HepG2 (cell line): Measurements from ENCODE around the gene RSF1. TPM values are rescaled to one million over a fixed set of nuclear protein-coding genes. Genes with fewer than 3 reads are reported as not detected.

Experiments
- ATAC-seq: fragments of 200-7000 bp; cut with Tn5 transposase; 3 replicates; pipeline ENCODE4 v1.9.1; 2020; ENCODE audit warnings: mild to moderate bottlenecking, moderate library complexity
- BruUV-seq: library from RNA; stranded (reverse); fragments of 400-500 nt; replicated peaks from 2 replicates; lab custom pipeline; 2021; lab: Mats Ljungman, UMichigan
- CTCF ChIA-PET: fragments of 300-600 bp; formaldehyde crosslinking; extraction: SDS; loops from one replicate; lab custom pipeline; 2021; ENCODE audit warnings: low total read pairs, inconsistent platforms, low intra/inter-chr PET ratio; lab: Yijun Ruan, JAX
- POLR2A ChIA-PET: fragments of 350-600 bp; sonication (Branson Sonifier 250); formaldehyde crosslinking; loops from one replicate; lab custom pipeline; 2020; ENCODE audit warnings: antibody characterized with exemption, inconsistent platforms; lab: Yijun Ruan, JAX
- DNase-seq: peaks from one replicate; pipeline ENCODE4 v3.0.0-alpha.2; 2015; ENCODE audit warnings: low spot score
- FAIRE-seq: peaks from 3 replicates; lab custom pipeline; 2011; peaks lifted over from hg19 to GRCh38; lab: Jason Lieb, UNC
- H2AFZ ChIP-seq: one replicate; pipeline ENCODE4 v1.6.1; 2011; ENCODE audit warnings: low read length, inconsistent platforms
- H3K27ac ChIP-seq: fragments of 300-600 bp; 3 replicates; pipeline ENCODE4 v1.8.0; 2011; ENCODE audit warnings: mixed run types, mild to moderate bottlenecking, mixed read lengths, low read length, inconsistent platforms; ENCODE audit not compliant: insufficient read depth; ENCODE audit errors: extremely low read length
- H3K27me3 ChIP-seq, 2 experiments: fragments of 200-600 bp in 1 of 2; 2 replicates in 1 of 2; 3 replicates in 1 of 2; pipeline versions ENCODE4 v1.6.0 to v1.8.0; 2011; ENCODE audit warnings: low read length in 2 of 2, mild to moderate bottlenecking in 2 of 2, moderate library complexity in 2 of 2, inconsistent platforms in 1 of 2; ENCODE audit not compliant: insufficient read depth in 2 of 2, control insufficient read depth in 1 of 2
- H3K36me3 ChIP-seq, 2 experiments: fragments of 200-600 bp in 1 of 2; replicated peaks in 1 of 2; 2 replicates in 1 of 2; 3 replicates in 1 of 2; pipeline versions ENCODE4 v1.5.1 to v1.8.0; 2011; ENCODE audit warnings: low read length in 2 of 2, inconsistent platforms in 1 of 2; ENCODE audit not compliant: insufficient read depth in 2 of 2, control insufficient read depth in 1 of 2
- H3K4me1 ChIP-seq: 2 replicates; pipeline ENCODE4 v1.5.1; 2012; ENCODE audit warnings: low read length, inconsistent platforms; ENCODE audit not compliant: insufficient read depth
- H3K4me2 ChIP-seq: 2 replicates; pipeline ENCODE4 v1.6.0; 2011; ENCODE audit warnings: low read depth, low read length, inconsistent platforms
- H3K4me3 ChIP-seq, 3 experiments: fragments of 200-600 bp in 1 of 3; sonication (generic), shearing (Covaris generic) in 1 of 3; replicated peaks in 1 of 3; 2 replicates each; pipeline ENCODE4 v1.5.1; 2011 to 2016; ENCODE audit warnings: low read length in 3 of 3, inconsistent platforms in 2 of 3, low read depth in 2 of 3, mild to moderate bottlenecking in 2 of 3, control low read depth in 1 of 3, mixed read lengths in 1 of 3; ENCODE audit not compliant: insufficient read depth in 1 of 3
- H3K79me2 ChIP-seq: one replicate; pipeline ENCODE4 v1.6.1; 2011; ENCODE audit warnings: low read length, inconsistent platforms; ENCODE audit not compliant: insufficient read depth
- H3K9ac ChIP-seq: 2 replicates; pipeline ENCODE4 v1.6.0; 2011; ENCODE audit warnings: mild to moderate bottlenecking, low read depth, low read length, inconsistent platforms; ENCODE audit not compliant: insufficient read depth
- H3K9me3 ChIP-seq: 2 replicates; pipeline ENCODE4 v1.5.1; 2012; ENCODE audit warnings: mild to moderate bottlenecking, low read length
- H4K20me1 ChIP-seq: 2 replicates; pipeline ENCODE4 v1.6.0; 2011; ENCODE audit warnings: inconsistent platforms, mild to moderate bottlenecking, low read length, moderate library complexity; ENCODE audit not compliant: insufficient read depth
- NFE2 ChIP-seq: sonication (generic); formaldehyde crosslinking; IDR thresholded peaks from 2 replicates; pipeline ENCODE4 v1.4.0; 2020; ENCODE audit warnings: missing genetic modification reagents
- RXRB ChIP-seq: IDR thresholded peaks from 2 replicates; pipeline ENCODE4 v1.6.1; 2016; ENCODE audit warnings: borderline replicate concordance, missing genetic modification reagents, missing compliant biosample characterization
- SOX13 ChIP-seq, 3 experiments: fragments of 450-650 bp in 1 of 3; sonication (generic) in 1 of 3; formaldehyde crosslinking in 1 of 3; IDR thresholded peaks in 2 of 3; conservative IDR thresholded peaks in 1 of 3; 2 replicates each; pipeline versions ENCODE4 v1.5.0 to v1.6.1; 2016 to 2020; ENCODE audit warnings: antibody characterized with exemption in 1 of 3, mild to moderate bottlenecking in 1 of 3, missing compliant biosample characterization in 1 of 3, missing genetic modification reagents in 1 of 3, moderate library complexity in 1 of 3
- TEAD3 ChIP-seq: optimal IDR thresholded peaks from 2 replicates; pipeline ENCODE3; 2016; ENCODE audit warnings: borderline replicate concordance
- U2AF1 ChIP-seq: fragments of 200-400 bp; formaldehyde crosslinking; optimal IDR thresholded peaks from 2 replicates; pipeline ENCODE3; 2017; ENCODE audit warnings: mild to moderate bottlenecking, low read depth, low read length
- ZMYM2 ChIP-seq: sonication (generic); formaldehyde crosslinking; IDR thresholded peaks from 2 replicates; pipeline ENCODE4 v1.8.0; 2022; ENCODE audit warnings: mild to moderate bottlenecking, missing genetic modification reagents
- ZMYM4 ChIP-seq: sonication (generic); formaldehyde crosslinking; IDR thresholded peaks from 2 replicates; pipeline ENCODE4 v1.8.1; 2023; ENCODE audit warnings: mild to moderate bottlenecking, missing genetic modification reagents
- ZNF121 ChIP-seq: sonication (generic); formaldehyde crosslinking; IDR thresholded peaks from 2 replicates; pipeline ENCODE4 v1.5.0; 2020; ENCODE audit warnings: mild to moderate bottlenecking, missing genetic modification reagents
- ZNF44 ChIP-seq: sonication (generic); formaldehyde crosslinking; IDR thresholded peaks from 2 replicates; pipeline ENCODE4 v1.5.1; 2020; ENCODE audit warnings: mild to moderate bottlenecking, missing genetic modification reagents
- ZNF605 ChIP-seq: sonication (generic); formaldehyde crosslinking; IDR thresholded peaks from 2 replicates; pipeline ENCODE4 v1.8.0; 2022; ENCODE audit warnings: mild to moderate bottlenecking, missing genetic modification reagents
- ZNF724P ChIP-seq: sonication (generic); formaldehyde crosslinking; IDR thresholded peaks from 2 replicates; pipeline ENCODE4 v1.8.0; 2022; ENCODE audit warnings: missing genetic modification reagents, borderline replicate concordance
- ZNF775 ChIP-seq: sonication (generic); formaldehyde crosslinking; IDR thresholded peaks from 2 replicates; pipeline ENCODE4 v1.4.0; 2020; ENCODE audit warnings: missing genetic modification reagents, mild to moderate bottlenecking, moderate library complexity, borderline replicate concordance
- ZSCAN20 ChIP-seq: sonication (generic); formaldehyde crosslinking; IDR thresholded peaks from 2 replicates; pipeline ENCODE4 v1.4.0; 2020; ENCODE audit warnings: missing genetic modification reagents, mild to moderate bottlenecking, borderline replicate concordance
- WGBS: methylation state at CpG from one replicate; pipeline ENCODE4 v1.1.6; 2017; ENCODE audit warnings: low lambda C conversion rate; 5-methylcytosine and 5-hydroxymethylcytosine counted together
- in situ Hi-C: cut with HindIII; loops from 2 replicates; pipeline ENCODE4 v1.10.0; 2017; ENCODE audit warnings: low pct_unique_long_range_greater_than_20kb; ENCODE audit not compliant: extremely low pct_ligation_motif_present
- intact Hi-C: fragments of 100-400 bp; cut with micrococcal nuclease; formaldehyde crosslinking; loops from one replicate; pipeline ENCODE4 v1.10.0; 2022; ENCODE audit not compliant: unreplicated experiment
- polyA plus RNA-seq, 8 experiments: library from polyadenylated mRNA; depleted of rRNA in 3 of 8; stranded (reverse) in 7 of 8; unstranded in 1 of 8; fragments of >200 nt; fragmentation: Illumina TruSeq in 4 of 8; extraction: Trizol in 4 of 8; gene quantifications; 2 replicates each; pipeline versions ENCODE4 v1.2.1 to v1.2.3, GENCODE V29; 2011 to 2016; ENCODE audit warnings: low read depth in 4 of 8, missing spikeins in 1 of 8, mixed read lengths in 1 of 8; ENCODE audit not compliant: insufficient read depth in 1 of 8
- total RNA-seq, 5 experiments: library from RNA; depleted of rRNA; stranded (reverse); fragments of >200 nt; fragmentation: Illumina TruSeq; extraction: Trizol; gene quantifications; 2 replicates each; pipeline ENCODE4 v1.2.3, GENCODE V29; 2016; ENCODE audit warnings: low read depth in 1 of 5
- TF ChIP-seq, protein P1 (sequence below): sonication (generic); formaldehyde crosslinking; IDR thresholded peaks from 2 replicates; pipeline ENCODE4 v1.8.0; 2022; ENCODE audit warnings: mild to moderate bottlenecking, missing genetic modification reagents; ENCODE audit not compliant: insufficient replicate concordance

RSF1 gene
- total and polyA plus RNA-seq, 2 of the 13 experiments (the other 11 are each of a cell fraction or from before 2014, with no cell fraction given), result 15.5 to 33.1 TPM

- ChIA-PET CTCF (no interaction called here), POLR2A (no interaction called here)
- no peak for TF ChIP-seq ZMYM2 (CRISPR knock-in tag)
- TF ChIP-seq U2AF1, result no peak
- TF ChIP-seq NFE2, result no peak
- TF ChIP-seq ZNF44 (CRISPR knock-in tag), result no peak
- TF ChIP-seq, protein P1, sequence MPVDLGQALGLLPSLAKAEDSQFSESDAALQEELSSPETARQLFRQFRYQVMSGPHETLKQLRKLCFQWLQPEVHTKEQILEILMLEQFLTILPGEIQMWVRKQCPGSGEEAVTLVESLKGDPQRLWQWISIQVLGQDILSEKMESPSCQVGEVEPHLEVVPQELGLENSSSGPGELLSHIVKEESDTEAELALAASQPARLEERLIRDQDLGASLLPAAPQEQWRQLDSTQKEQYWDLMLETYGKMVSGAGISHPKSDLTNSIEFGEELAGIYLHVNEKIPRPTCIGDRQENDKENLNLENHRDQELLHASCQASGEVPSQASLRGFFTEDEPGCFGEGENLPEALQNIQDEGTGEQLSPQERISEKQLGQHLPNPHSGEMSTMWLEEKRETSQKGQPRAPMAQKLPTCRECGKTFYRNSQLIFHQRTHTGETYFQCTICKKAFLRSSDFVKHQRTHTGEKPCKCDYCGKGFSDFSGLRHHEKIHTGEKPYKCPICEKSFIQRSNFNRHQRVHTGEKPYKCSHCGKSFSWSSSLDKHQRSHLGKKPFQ (CRISPR knock-in tag), result no peak
- no peak for TF ChIP-seq RXRB
- no peak for TF ChIP-seq ZMYM4
- peak; percentile 71 for TF ChIP-seq ZNF121 (CRISPR knock-in tag)
- Histone ChIP-seq H3K9ac (no peak overlapping the region), H3K4me2 (no peak overlapping the region), H3K9me3 (no peaks in the 10 kb centered on the region), H3K79me2 (peaks cover 81% of the 10 kb centered on the region), H3K36me3 (peaks cover 0 to 2% of the 10 kb centered on the region in 2 experiments; a peak in 2 of 5 replicates), H3K27ac (no peak overlapping the region), H3K4me3 (no peak overlapping the region), H2AFZ (no peak overlapping the region), H3K4me1 (peaks cover 33% of the 10 kb centered on the region), H3K27me3 (no peaks in the 10 kb centered on the region), H4K20me1 (peaks cover 27% of the 10 kb centered on the region; the same call in 1 of the 2 replicates)
- intact Hi-C loops, result no loop called here
- FAIRE-seq (no peak), DNase-seq (no peak), ATAC-seq (no peak)
- in situ Hi-C loops, result no loop called here
- no TSS peak for BruUV-seq
Measured at GRCh38 chr11:77806415-77806814, 14.1 kb downstream of the RSF1 start.

DNA sequence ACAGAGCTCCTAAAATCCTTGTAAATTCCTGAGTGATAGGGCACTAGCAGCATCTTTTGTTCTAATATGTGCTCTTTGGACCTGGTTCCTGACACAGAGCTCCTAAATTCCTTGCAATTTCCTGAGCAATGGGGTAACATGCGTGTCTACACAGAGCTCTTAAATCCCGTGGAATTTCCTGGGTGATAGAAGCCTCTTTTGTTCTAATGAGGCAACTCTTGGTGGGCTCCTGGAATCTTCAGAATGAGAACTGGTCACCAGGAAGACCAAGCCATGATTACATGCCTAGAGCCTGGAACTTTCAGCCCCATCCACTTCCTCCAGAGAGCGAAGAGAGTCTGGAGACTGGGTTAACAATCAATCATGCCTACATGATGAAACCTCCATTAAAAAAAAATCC is 19.0 kb downstream of the RSF1 start:
- H3K4me1 ChIP-seq, result peaks cover 27% of the 10 kb centered on the region
- ChIA-PET CTCF (no interaction called here), POLR2A (no interaction called here)
- no peaks in the 10 kb centered on the region for H3K36me3 ChIP-seq
- H3K4me3 ChIP-seq, result no peak overlapping the region
- in situ Hi-C loops (no loop called here), intact Hi-C loops (no loop called here)
- TF ChIP-seq ZNF775 (CRISPR knock-in tag), result no peak
- TF ChIP-seq ZNF724P (CRISPR knock-in tag), result no peak
- TF ChIP-seq TEAD3 (CRISPR knock-in tag), result peak; percentile 16
- no peak for TF ChIP-seq ZSCAN20 (CRISPR knock-in tag)
- no peak for TF ChIP-seq SOX13 (IDR thresholded peaks at IDR 0.05)
- peak in 1 of 2 experiments; percentile 33; a peak in 1 of 4 replicates for TF ChIP-seq SOX13 (CRISPR knock-in tag; conservative IDR thresholded peaks at IDR 0.05 in 1 of 2, IDR thresholded peaks at IDR 0.05 in 1 of 2)
- TF ChIP-seq ZNF605 (CRISPR knock-in tag), result no peak
- H4K20me1 ChIP-seq, result peaks cover 22% of the 10 kb centered on the region; the same call in 1 of the 2 replicates
- DNase-seq (peak; percentile 66), FAIRE-seq (no peak), ATAC-seq (peak; percentile 24; the same call in 1 of the 3 replicates)
- H3K9ac ChIP-seq, result no peak overlapping the region
- H2AFZ ChIP-seq, result no peak overlapping the region
- H3K79me2 ChIP-seq, result peaks cover 80% of the 10 kb centered on the region
- H3K27ac ChIP-seq, result peak overlapping the region; percentile 24
- H3K9me3 ChIP-seq, result no peaks in the 10 kb centered on the region
- no peaks in the 10 kb centered on the region for H3K27me3 ChIP-seq
- BruUV-seq, result no TSS peak
- WGBS, result 51% methylated on average over 3 of the region's 3 CpGs
- H3K4me2 ChIP-seq, result no peak overlapping the region
